H9 (cell line): Measurements from ENCODE around the gene IL17RE. TPM values are rescaled to one million over a fixed set of nuclear protein-coding genes. Genes with fewer than 3 reads are reported as not detected.
"Not testable (repeated sequence)": the region's sequence is repeated elsewhere in the genome, so short reads cannot be mapped to it uniquely, and the experiment has no call there.

Source experiments
- DNase-seq: peaks from one replicate; pipeline ENCODE4 v3.0.0-alpha.2; 2017
- H2AFZ ChIP-seq: one replicate; pipeline ENCODE4 v1.6.1; 2013; ENCODE audit warnings: mild to moderate bottlenecking, low read length, control low read depth, moderate library complexity
- H2AK5ac ChIP-seq: 2 replicates; pipeline ENCODE4 v1.6.1; 2013; ENCODE audit warnings: low read length, control low read depth, mixed read lengths; ENCODE audit not compliant: insufficient read length
- H2BK120ac ChIP-seq: one replicate; pipeline ENCODE4 v1.6.1; 2013; ENCODE audit warnings: low read depth, mild to moderate bottlenecking, low read length, control low read depth, inconsistent platforms; ENCODE audit not compliant: poor library complexity, severe bottlenecking
- H2BK12ac ChIP-seq: 2 replicates; pipeline ENCODE4 v1.6.1; 2013; ENCODE audit warnings: low read length, control low read depth, mixed read lengths, low read depth; ENCODE audit not compliant: insufficient read length
- H2BK15ac ChIP-seq: 2 replicates; pipeline ENCODE4 v1.6.1; 2013; ENCODE audit warnings: low read depth, low read length, control low read depth
- H2BK20ac ChIP-seq: one replicate; pipeline ENCODE4 v1.6.1; 2013; ENCODE audit warnings: low read depth, mild to moderate bottlenecking, low read length, control low read depth, inconsistent platforms; ENCODE audit not compliant: poor library complexity, severe bottlenecking
- H2BK5ac ChIP-seq: 2 replicates; pipeline ENCODE4 v1.6.1; 2013; ENCODE audit warnings: low read length, control low read depth, mixed read lengths; ENCODE audit not compliant: insufficient read length
- H3K14ac ChIP-seq: 2 replicates; pipeline ENCODE4 v1.6.1; 2013; ENCODE audit warnings: low read length, control low read depth; ENCODE audit not compliant: insufficient read depth
- H3K18ac ChIP-seq: 2 replicates; pipeline ENCODE4 v1.6.1; 2013; ENCODE audit warnings: low read depth, mild to moderate bottlenecking, mixed read lengths, low read length, control low read depth; ENCODE audit not compliant: insufficient read length
- H3K23ac ChIP-seq: 2 replicates; pipeline ENCODE4 v1.6.1; 2013; ENCODE audit warnings: low read length, control low read depth, mixed read lengths, low read depth; ENCODE audit not compliant: insufficient read length
- H3K23me2 ChIP-seq: 2 replicates; pipeline ENCODE4 v1.6.1; 2013; ENCODE audit warnings: low read depth, mild to moderate bottlenecking, mixed read lengths, low read length, control low read depth; ENCODE audit not compliant: insufficient read length, poor library complexity, severe bottlenecking
- H3K27ac ChIP-seq: 2 replicates; pipeline ENCODE4 v1.5.1; 2013; ENCODE audit warnings: low read length, control low read depth, mixed read lengths, low read depth; ENCODE audit not compliant: insufficient read length
- H3K27me3 ChIP-seq: 2 replicates; pipeline ENCODE4 v1.6.1; 2013; ENCODE audit warnings: low read length, control low read depth, inconsistent platforms; ENCODE audit not compliant: insufficient read depth
- H3K4ac ChIP-seq: 2 replicates; pipeline ENCODE4 v1.6.1; 2013; ENCODE audit warnings: low read depth, mild to moderate bottlenecking, control low read depth, inconsistent platforms, low read length, moderate library complexity
- H3K4me1 ChIP-seq: 2 replicates; pipeline ENCODE4 v1.6.1; 2013; ENCODE audit warnings: low read length, control low read depth, inconsistent platforms; ENCODE audit not compliant: insufficient read depth
- H3K4me2 ChIP-seq: 2 replicates; pipeline ENCODE4 v1.6.1; 2013; ENCODE audit warnings: low read length, control low read depth, mixed read lengths; ENCODE audit not compliant: insufficient read length, insufficient read depth
- H3K56ac ChIP-seq: 2 replicates; pipeline ENCODE4 v1.6.1; 2013; ENCODE audit warnings: low read depth, mild to moderate bottlenecking, mixed read lengths, low read length, control low read depth; ENCODE audit not compliant: insufficient read length
- H3K79me1 ChIP-seq: 2 replicates; pipeline ENCODE4 v1.6.1; 2013; ENCODE audit warnings: low read depth, mild to moderate bottlenecking, moderate library complexity, low read length, control low read depth, inconsistent platforms; ENCODE audit not compliant: insufficient read depth, poor library complexity, severe bottlenecking
- H3K79me2 ChIP-seq: 2 replicates; pipeline ENCODE4 v1.6.1; 2013; ENCODE audit warnings: low read length, control low read depth, inconsistent platforms; ENCODE audit not compliant: insufficient read depth
- H3K9ac ChIP-seq: 2 replicates; pipeline ENCODE4 v1.6.1; 2013; ENCODE audit warnings: low read length, control low read depth, mixed read lengths; ENCODE audit not compliant: insufficient read length; ENCODE audit errors: extremely low read depth
- H3K9me3 ChIP-seq: one replicate; pipeline ENCODE4 v1.6.1; 2013; ENCODE audit warnings: low read depth, low read length, inconsistent platforms; ENCODE audit not compliant: control insufficient read depth
- H3T11ph ChIP-seq: one replicate; pipeline ENCODE4 v1.6.1; 2013; ENCODE audit warnings: mild to moderate bottlenecking, low read length, control low read depth, inconsistent platforms
- H4K20me1 ChIP-seq: one replicate; pipeline ENCODE4 v1.6.1; 2013; ENCODE audit not compliant: control insufficient read depth, insufficient read length, insufficient read depth
- H4K5ac ChIP-seq: 2 replicates; pipeline ENCODE4 v1.6.1; 2013; ENCODE audit warnings: low read depth, mild to moderate bottlenecking, mixed read lengths, low read length, control low read depth; ENCODE audit not compliant: insufficient read length
- H4K8ac ChIP-seq: replicated peaks from 2 replicates; pipeline ENCODE4 v1.6.1; 2013; ENCODE audit warnings: low read length, control low read depth, mixed read lengths, low read depth; ENCODE audit not compliant: insufficient read length
- H4K91ac ChIP-seq: 2 replicates; pipeline ENCODE4 v1.6.1; 2013; ENCODE audit warnings: low read depth, mild to moderate bottlenecking, moderate library complexity, mixed read lengths, low read length, control low read depth; ENCODE audit not compliant: insufficient read length
- H3K27ac Mint-ChIP-seq, 3 experiments: 2 replicates in 2 of 3; 3 replicates in 1 of 3; pipeline ENCODE4 v1.8.0; 2020 to 2021; ENCODE audit warnings: mixed read lengths in 3 of 3, mild to moderate bottlenecking in 1 of 3, moderate library complexity in 1 of 3
- H3K27me3 Mint-ChIP-seq: 2 replicates; pipeline ENCODE4 v1.8.0; 2021; ENCODE audit warnings: low read depth, mild to moderate bottlenecking, moderate library complexity, mixed read lengths
- H3K36me3 Mint-ChIP-seq, 3 experiments: 2 replicates in 2 of 3; 3 replicates in 1 of 3; pipeline ENCODE4 v1.8.0; 2020 to 2021; ENCODE audit warnings: low read depth in 3 of 3, mixed read lengths in 3 of 3; ENCODE audit not compliant: insufficient read depth in 1 of 3
- H3K4me1 Mint-ChIP-seq, 2 experiments: 2 replicates each; pipeline ENCODE4 v1.8.0; 2020; ENCODE audit warnings: mixed read lengths in 2 of 2
- H3K4me3 Mint-ChIP-seq, 2 experiments: 2 replicates in 1 of 2; 3 replicates in 1 of 2; pipeline ENCODE4 v1.8.0; 2020 to 2021; ENCODE audit warnings: mild to moderate bottlenecking in 2 of 2, mixed read lengths in 2 of 2, moderate library complexity in 1 of 2
- H3K9me3 Mint-ChIP-seq, 2 experiments: 2 replicates in 1 of 2; 3 replicates in 1 of 2; pipeline ENCODE4 v1.8.0; 2020; ENCODE audit warnings: mild to moderate bottlenecking in 2 of 2, mixed read lengths in 2 of 2, moderate library complexity in 1 of 2
- WGBS: extraction: QIAGEN DNeasy Blood & Tissue Kit; methylation state at CpG from one replicate; pipeline ENCODE4 v1.1.7; 2013; ENCODE audit warnings: missing lambda C conversion rate, low lambda C conversion rate, mixed read lengths; ENCODE audit not compliant: insufficient read length; ENCODE audit errors: extremely low coverage; 5-methylcytosine and 5-hydroxymethylcytosine counted together
- total RNA-seq: library from RNA; stranded (reverse); gene quantifications from 2 replicates; pipeline ENCODE4 v1.2.1, GENCODE V29; 2021
- TF ChIP-seq, protein P1 (sequence below): fragments of 200-600 bp; sonication (generic); conservative IDR thresholded peaks from 3 replicates; pipeline ENCODE4 v1.8.0; 2021; ENCODE audit warnings: antibody characterized with exemption, mild to moderate bottlenecking

IL17RE gene
- total RNA-seq, 1 experiment from 2014 or later: 2.1 TPM

GRCh38 chr3:9899289-9899791, 3.3 kb upstream of the IL17RE start:
- H3K27me3 Mint-ChIP-seq: no peaks in the 10 kb centered on the region
- Histone ChIP-seq H3K79me1 (no peaks in the 10 kb centered on the region), H3K9me3 (no peaks in the 10 kb centered on the region), H2BK15ac (no peak overlapping the region), H3K4me2 (no peak overlapping the region), H3K23ac (no peak overlapping the region), H3K4me1 (no peaks in the 10 kb centered on the region; the same call in 1 of the 2 replicates), H2BK120ac (no peak overlapping the region), H3K23me2 (no peaks in the 10 kb centered on the region), H2BK20ac (no peak overlapping the region), H3T11ph (no peak overlapping the region), H3K9ac (no peak overlapping the region), H3K27me3 (no peaks in the 10 kb centered on the region), H3K79me2 (no peaks in the 10 kb centered on the region), H4K20me1 (no peaks in the 10 kb centered on the region), H4K5ac (no peak overlapping the region), H2AK5ac (no peak overlapping the region), H3K18ac (no peak overlapping the region), H2BK5ac (no peak overlapping the region), H4K8ac (no peak overlapping the region), H3K27ac (no peak overlapping the region), H2AFZ (no peak overlapping the region), H3K56ac (no peak overlapping the region), H3K4ac (no peak overlapping the region), H4K91ac (no peak overlapping the region), H3K14ac (no peak overlapping the region), H2BK12ac (no peak overlapping the region)
- WGBS: no CpG with 5 or more reads among the region's 3 CpGs
- H3K27ac Mint-ChIP-seq: no peak overlapping the region
- DNase-seq: no peak
- TF ChIP-seq, protein P1, sequence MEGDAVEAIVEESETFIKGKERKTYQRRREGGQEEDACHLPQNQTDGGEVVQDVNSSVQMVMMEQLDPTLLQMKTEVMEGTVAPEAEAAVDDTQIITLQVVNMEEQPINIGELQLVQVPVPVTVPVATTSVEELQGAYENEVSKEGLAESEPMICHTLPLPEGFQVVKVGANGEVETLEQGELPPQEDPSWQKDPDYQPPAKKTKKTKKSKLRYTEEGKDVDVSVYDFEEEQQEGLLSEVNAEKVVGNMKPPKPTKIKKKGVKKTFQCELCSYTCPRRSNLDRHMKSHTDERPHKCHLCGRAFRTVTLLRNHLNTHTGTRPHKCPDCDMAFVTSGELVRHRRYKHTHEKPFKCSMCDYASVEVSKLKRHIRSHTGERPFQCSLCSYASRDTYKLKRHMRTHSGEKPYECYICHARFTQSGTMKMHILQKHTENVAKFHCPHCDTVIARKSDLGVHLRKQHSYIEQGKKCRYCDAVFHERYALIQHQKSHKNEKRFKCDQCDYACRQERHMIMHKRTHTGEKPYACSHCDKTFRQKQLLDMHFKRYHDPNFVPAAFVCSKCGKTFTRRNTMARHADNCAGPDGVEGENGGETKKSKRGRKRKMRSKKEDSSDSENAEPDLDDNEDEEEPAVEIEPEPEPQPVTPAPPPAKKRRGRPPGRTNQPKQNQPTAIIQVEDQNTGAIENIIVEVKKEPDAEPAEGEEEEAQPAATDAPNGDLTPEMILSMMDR: no peak
- peaks cover 3% of the 10 kb centered on the region in 3 experiments; a peak in 4 of 7 replicates for H3K36me3 Mint-ChIP-seq
- no peaks in the 10 kb centered on the region for H3K9me3 Mint-ChIP-seq
- peaks cover 15 to 27% of the 10 kb centered on the region in 2 experiments for H3K4me1 Mint-ChIP-seq
- no peak overlapping the region; a peak in 1 of 5 replicates for H3K4me3 Mint-ChIP-seq

- H3K4me3 Mint-ChIP-seq, H3K27me3 Mint-ChIP-seq, H4K5ac ChIP-seq, H3K4me1 ChIP-seq, H3K4me2 ChIP-seq, H4K20me1 ChIP-seq, H3K79me1 ChIP-seq, H3K23me2 ChIP-seq, DNase-seq, H3K23ac ChIP-seq, H3K56ac ChIP-seq, H3T11ph ChIP-seq, H4K8ac ChIP-seq, H3K9me3 ChIP-seq, H3K18ac ChIP-seq, H2BK15ac ChIP-seq, H3K79me2 ChIP-seq, H2AK5ac ChIP-seq, H4K91ac ChIP-seq, H3K4ac ChIP-seq, H2AFZ ChIP-seq, H3K14ac ChIP-seq, H2BK5ac ChIP-seq, H3K9me3 Mint-ChIP-seq, H3K27ac Mint-ChIP-seq, H3K27me3 ChIP-seq, H2BK12ac ChIP-seq, H3K9ac ChIP-seq, H2BK120ac ChIP-seq, H3K36me3 Mint-ChIP-seq, H3K27ac ChIP-seq, H2BK20ac ChIP-seq: not testable (repeated sequence)
- no CpG with 5 or more reads among the region's 6 CpGs for WGBS
- peaks cover 15 to 27% of the 10 kb centered on the region in 2 experiments for H3K4me1 Mint-ChIP-seq
These were observed 1.7 kb upstream of the IL17RE start for GRCh38 chr3:9900965-9901415.
